Progenitor cell of endocrine pancreas (in vitro differentiated cells): ENCODE results near the gene SPATA24. TPM values are rescaled to one million over a fixed set of nuclear protein-coding genes. Genes with fewer than 3 reads are reported as not detected.
"Not testable (repeated sequence)": the region's sequence is repeated elsewhere in the genome, so short reads cannot be mapped to it uniquely, and the experiment has no call there.

Experiments used
- DNase-seq: peaks from one replicate; pipeline ENCODE4 v3.0.0; 2021; ENCODE audit warnings: low spot score; ENCODE audit not compliant: unreplicated experiment
- H3K27ac Mint-ChIP-seq: 2 replicates; pipeline ENCODE4 v1.8.0; 2021; ENCODE audit warnings: mild to moderate bottlenecking, moderate library complexity, mixed read lengths
- H3K27me3 Mint-ChIP-seq: 2 replicates; pipeline ENCODE4 v1.8.0; 2021; ENCODE audit warnings: mixed read lengths
- H3K36me3 Mint-ChIP-seq: 2 replicates; pipeline ENCODE4 v1.8.0; 2022; ENCODE audit warnings: mixed read lengths; ENCODE audit not compliant: insufficient read depth
- H3K4me1 Mint-ChIP-seq: 2 replicates; pipeline ENCODE4 v1.8.0; 2021; ENCODE audit warnings: low read depth, mixed read lengths
- H3K4me3 Mint-ChIP-seq: 2 replicates; pipeline ENCODE4 v1.8.0; 2021; ENCODE audit warnings: low read depth, mild to moderate bottlenecking, moderate library complexity, mixed read lengths
- H3K9me3 Mint-ChIP-seq: 2 replicates; pipeline ENCODE4 v1.8.0; 2021; ENCODE audit warnings: low read depth, mixed read lengths
- CTCF ChIP-seq: fragments of 200-600 bp; sonication (generic); IDR thresholded peaks from one replicate; pipeline ENCODE4 v1.5.0; 2021; ENCODE audit warnings: antibody characterized with exemption, mild to moderate bottlenecking; ENCODE audit not compliant: unreplicated experiment
- total RNA-seq: library from RNA; stranded (reverse); gene quantifications from 2 replicates; pipeline ENCODE4 v1.2.1, GENCODE V29; 2021

The SPATA24 gene
- total RNA-seq, 1 donor from 2014 or later = 13.9 TPM

- Mint-ChIP-seq H3K4me1 (peaks cover 5% of the 10 kb centered on the region), H3K9me3 (no peaks in the 10 kb centered on the region), H3K36me3 (no peaks in the 10 kb centered on the region), H3K27me3 (peaks cover 26% of the 10 kb centered on the region), H3K4me3 (no peak overlapping the region), H3K27ac (no peak overlapping the region)
- TF ChIP-seq CTCF = no peak
- no peak for DNase-seq
These were observed 41.7 kb upstream of the SPATA24 start for GRCh38 chr5:139445325-139446170.

DNA sequence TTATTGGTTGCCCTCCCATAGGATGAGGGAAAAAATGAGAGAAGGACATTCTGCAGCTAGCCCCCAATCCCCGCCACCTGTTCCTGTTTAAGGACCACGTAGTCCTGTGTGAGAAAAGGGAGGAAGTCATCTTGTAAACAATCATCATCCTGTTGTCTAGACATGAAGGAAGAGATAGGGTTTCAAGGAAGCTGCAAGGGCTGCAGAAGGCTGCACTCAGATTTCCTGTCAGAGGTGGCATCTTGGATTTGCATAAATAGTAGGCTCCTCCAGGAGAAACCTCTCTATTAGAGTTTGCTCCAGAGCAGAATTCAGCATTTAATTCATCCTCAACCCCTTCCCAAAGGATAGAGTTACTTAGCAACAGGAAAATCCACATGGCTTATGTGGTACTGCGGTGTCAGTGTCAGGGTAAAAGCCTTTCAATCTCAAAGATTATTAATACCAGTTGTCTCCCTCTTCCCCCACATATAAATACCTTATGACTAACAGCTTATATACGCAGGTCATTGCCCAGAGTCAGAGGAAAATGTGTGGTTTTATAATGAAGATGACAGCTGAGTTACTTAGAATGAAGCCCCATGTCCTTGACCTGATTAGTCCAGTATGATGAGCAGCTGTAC lies 40.1 kb upstream of the SPATA24 start:
- no peak overlapping the region for H3K4me3 Mint-ChIP-seq
- no peaks in the 10 kb centered on the region for H3K36me3 Mint-ChIP-seq
- H3K9me3 Mint-ChIP-seq = no peaks in the 10 kb centered on the region
- H3K27me3 Mint-ChIP-seq = peaks cover 26% of the 10 kb centered on the region
- no peak overlapping the region for H3K27ac Mint-ChIP-seq
- DNase-seq = no peak
- H3K4me1 Mint-ChIP-seq = peaks cover 8% of the 10 kb centered on the region
- TF ChIP-seq CTCF = no peak

GRCh38 chr5:139440416-139440815 lies 36.5 kb upstream of the SPATA24 start:
- peaks cover 14% of the 10 kb centered on the region for H3K4me1 Mint-ChIP-seq
- not testable (repeated sequence) for H3K9me3 Mint-ChIP-seq, DNase-seq, H3K36me3 Mint-ChIP-seq, H3K27ac Mint-ChIP-seq, H3K4me3 Mint-ChIP-seq
- peaks cover 14% of the 10 kb centered on the region for H3K27me3 Mint-ChIP-seq

GRCh38 chr5:139439013-139439903 lies 35.4 kb upstream of the SPATA24 start, which contains the start of gene DNAJC18:
DNAJC18 (minus strand) TSS chr5:139439525; CDS start chr5:139439445, 80 bp downstream.
- Mint-ChIP-seq H3K27ac (peak within 1 kb of the TSS; percentile 99), H3K27me3 (peaks cover 14% of the 10 kb centered on the region), H3K4me3 (peak within 1 kb of the TSS; percentile 98), H3K36me3 (peaks cover 2% of the 10 kb centered on the region), H3K4me1 (peaks cover 14% of the 10 kb centered on the region), H3K9me3 (no peaks in the 10 kb centered on the region)
- TF ChIP-seq CTCF = no peak
- peak; percentile 89 for DNase-seq

DNA sequence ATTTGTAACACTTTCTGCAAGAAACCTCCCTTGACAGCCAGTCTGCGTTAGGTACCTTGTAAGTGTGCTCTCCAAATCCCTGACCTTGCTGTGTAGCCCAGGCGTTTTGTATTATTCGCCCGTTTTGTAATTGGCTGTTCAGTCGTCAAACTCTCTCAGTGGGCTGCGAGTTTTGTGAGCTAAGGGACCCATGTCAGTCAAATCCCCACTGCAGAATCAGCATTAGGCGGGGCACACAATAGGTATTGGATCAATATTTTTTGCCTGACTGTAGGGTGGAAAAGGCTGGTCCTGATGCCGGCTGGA lies 34.8 kb upstream of the SPATA24 start:
- DNase-seq = no peak
- TF ChIP-seq CTCF = no peak
- Mint-ChIP-seq H3K27me3 (peaks cover 14% of the 10 kb centered on the region), H3K4me3 (peak overlapping the region; percentile 98), H3K27ac (peak overlapping the region; percentile 99), H3K4me1 (peaks cover 14% of the 10 kb centered on the region), H3K9me3 (no peaks in the 10 kb centered on the region), H3K36me3 (peaks cover 4% of the 10 kb centered on the region)
